ENCODE results near the gene FADS2. TPM values are rescaled to one million over a fixed set of nuclear protein-coding genes. Genes with fewer than 3 reads are reported as not detected.

The FADS2 gene
- total RNA-seq, 1 donor from 2014 or later, result 402 TPM

DNA sequence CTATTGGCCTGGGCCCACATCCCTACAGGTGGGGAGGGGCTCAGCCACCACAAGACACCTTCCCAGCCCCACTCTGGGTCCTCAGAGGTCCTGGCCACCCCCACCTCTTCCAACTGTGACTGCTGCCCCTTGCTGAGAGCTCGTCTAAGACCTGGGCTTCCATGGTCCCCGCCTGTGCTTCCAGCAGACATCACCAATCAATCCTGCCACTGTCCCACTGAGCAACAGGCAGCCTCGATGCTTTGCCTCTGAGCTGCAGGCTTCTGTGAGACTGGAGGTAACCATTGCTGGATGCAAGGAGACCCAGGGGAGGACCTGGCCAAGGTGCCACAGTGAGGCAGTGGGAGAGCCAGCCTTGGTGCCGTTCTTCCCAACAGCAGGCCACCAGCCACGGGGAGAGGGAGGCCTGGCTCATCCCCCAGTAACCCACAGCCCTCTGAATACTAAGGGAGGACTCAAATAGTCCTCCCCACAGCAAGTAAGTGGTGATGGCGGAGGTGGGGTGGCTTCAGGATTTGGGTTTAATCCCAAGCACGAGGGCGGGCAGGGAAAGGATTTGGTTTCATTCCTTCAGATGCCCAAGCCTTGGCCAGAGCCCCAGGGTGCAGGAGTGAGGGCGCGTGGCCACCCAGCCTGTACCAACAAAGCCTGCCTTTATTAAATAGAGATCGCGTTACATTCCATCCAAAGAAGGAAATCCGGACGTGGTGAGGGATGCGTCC lies 68.7 kb downstream of the FADS2 start:
- H3K4me1 Mint-ChIP-seq (ENCODE audit: low read depth), result no peaks in the 10 kb centered on the region
- H3K27ac Mint-ChIP-seq, result no peak overlapping the region
- DNase-seq (ENCODE audit: low spot score, unreplicated experiment), result no peak
- TF ChIP-seq, protein P1, sequence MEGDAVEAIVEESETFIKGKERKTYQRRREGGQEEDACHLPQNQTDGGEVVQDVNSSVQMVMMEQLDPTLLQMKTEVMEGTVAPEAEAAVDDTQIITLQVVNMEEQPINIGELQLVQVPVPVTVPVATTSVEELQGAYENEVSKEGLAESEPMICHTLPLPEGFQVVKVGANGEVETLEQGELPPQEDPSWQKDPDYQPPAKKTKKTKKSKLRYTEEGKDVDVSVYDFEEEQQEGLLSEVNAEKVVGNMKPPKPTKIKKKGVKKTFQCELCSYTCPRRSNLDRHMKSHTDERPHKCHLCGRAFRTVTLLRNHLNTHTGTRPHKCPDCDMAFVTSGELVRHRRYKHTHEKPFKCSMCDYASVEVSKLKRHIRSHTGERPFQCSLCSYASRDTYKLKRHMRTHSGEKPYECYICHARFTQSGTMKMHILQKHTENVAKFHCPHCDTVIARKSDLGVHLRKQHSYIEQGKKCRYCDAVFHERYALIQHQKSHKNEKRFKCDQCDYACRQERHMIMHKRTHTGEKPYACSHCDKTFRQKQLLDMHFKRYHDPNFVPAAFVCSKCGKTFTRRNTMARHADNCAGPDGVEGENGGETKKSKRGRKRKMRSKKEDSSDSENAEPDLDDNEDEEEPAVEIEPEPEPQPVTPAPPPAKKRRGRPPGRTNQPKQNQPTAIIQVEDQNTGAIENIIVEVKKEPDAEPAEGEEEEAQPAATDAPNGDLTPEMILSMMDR (IDR thresholded peaks at IDR 0.05; ENCODE audit: unreplicated experiment), result no peak
- no peak overlapping the region for H3K4me3 Mint-ChIP-seq (ENCODE audit: low read depth)
- no peaks in the 10 kb centered on the region for H3K36me3 Mint-ChIP-seq (ENCODE audit: insufficient read depth)
- peaks cover 3% of the 10 kb centered on the region for H3K27me3 Mint-ChIP-seq
- no peaks in the 10 kb centered on the region for H3K9me3 Mint-ChIP-seq (ENCODE audit: low read depth)

DNA sequence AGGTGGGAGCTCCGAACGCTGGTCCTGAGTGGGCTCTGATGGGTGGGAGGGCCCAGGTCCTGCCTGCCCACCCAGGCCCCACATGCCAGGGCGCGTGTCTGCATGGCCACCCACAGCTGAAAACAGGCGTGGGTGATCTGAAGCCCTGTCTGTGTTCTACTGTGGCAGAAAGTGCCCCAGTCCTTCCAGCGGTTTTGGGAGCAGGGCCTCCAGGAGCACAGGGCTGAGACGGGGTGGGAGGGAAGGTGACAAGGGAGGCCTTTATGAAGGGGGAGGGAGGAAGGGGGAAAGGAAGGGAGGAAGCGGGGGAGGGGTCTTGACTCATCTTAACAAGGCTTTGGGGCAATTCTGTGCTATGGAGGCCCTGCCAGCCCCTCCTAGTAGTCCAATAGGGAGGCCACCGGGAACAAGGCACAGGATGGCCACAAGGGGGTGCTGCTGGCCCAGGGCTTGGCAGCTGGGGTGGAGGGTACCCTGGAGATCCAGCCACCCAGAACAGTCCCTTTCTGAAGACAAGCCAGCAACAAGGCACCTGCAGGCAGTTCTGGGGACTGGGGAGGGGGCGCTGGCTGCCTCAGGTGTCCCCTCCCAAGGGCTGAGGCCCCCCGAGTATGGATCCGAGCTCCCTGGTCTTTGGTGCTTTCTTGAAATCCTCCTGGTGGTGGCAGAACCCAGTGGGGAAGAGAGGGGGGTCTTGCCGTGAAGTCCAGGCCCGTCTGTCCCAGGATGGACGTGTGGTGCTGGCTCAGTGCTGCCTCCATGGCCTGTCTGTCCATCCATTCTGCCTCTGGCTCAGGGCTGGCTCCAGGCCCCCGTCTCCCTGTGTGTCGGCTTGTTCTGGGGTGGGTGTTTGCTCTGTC lies 69.5 kb downstream of the FADS2 start:
- Mint-ChIP-seq H3K27me3 (peaks cover under 1% of the 10 kb centered on the region), H3K9me3 (ENCODE audit: low read depth) (no peaks in the 10 kb centered on the region), H3K4me1 (ENCODE audit: low read depth) (no peaks in the 10 kb centered on the region), H3K36me3 (ENCODE audit: insufficient read depth) (no peaks in the 10 kb centered on the region), H3K27ac (no peak overlapping the region), H3K4me3 (ENCODE audit: low read depth) (no peak overlapping the region)
- peak; percentile 88 for DNase-seq (ENCODE audit: low spot score, unreplicated experiment)
- TF ChIP-seq, protein P1 (IDR thresholded peaks at IDR 0.05; ENCODE audit: unreplicated experiment), result peak; percentile 85

DNA sequence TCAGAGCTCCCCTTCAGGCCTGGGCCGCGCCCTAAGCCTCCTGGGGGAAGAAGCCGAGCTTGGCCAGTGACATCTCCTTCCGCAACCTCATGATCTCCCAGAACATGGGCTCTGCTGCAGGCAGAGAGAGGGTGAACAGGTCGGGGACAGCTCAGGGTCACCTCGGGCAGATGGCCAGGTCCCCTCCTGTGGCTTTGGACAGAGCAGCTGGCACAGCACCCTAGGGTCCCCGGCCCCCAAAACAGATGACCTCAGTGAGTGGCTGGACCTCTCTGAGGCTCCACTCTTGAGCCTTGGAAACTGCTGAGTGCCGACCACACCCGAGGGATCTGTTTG lies 70.1 kb downstream of the FADS2 start:
- H3K27me3 Mint-ChIP-seq, result peaks cover 5% of the 10 kb centered on the region
- H3K9me3 Mint-ChIP-seq (ENCODE audit: low read depth), result no peaks in the 10 kb centered on the region
- no peak overlapping the region for H3K27ac Mint-ChIP-seq
- H3K4me3 Mint-ChIP-seq (ENCODE audit: low read depth), result no peak overlapping the region
- DNase-seq (ENCODE audit: low spot score, unreplicated experiment), result no peak
- TF ChIP-seq, protein P1 (IDR thresholded peaks at IDR 0.05; ENCODE audit: unreplicated experiment), result no peak
- no peaks in the 10 kb centered on the region for H3K36me3 Mint-ChIP-seq (ENCODE audit: insufficient read depth)
- no peaks in the 10 kb centered on the region for H3K4me1 Mint-ChIP-seq (ENCODE audit: low read depth)

DNA sequence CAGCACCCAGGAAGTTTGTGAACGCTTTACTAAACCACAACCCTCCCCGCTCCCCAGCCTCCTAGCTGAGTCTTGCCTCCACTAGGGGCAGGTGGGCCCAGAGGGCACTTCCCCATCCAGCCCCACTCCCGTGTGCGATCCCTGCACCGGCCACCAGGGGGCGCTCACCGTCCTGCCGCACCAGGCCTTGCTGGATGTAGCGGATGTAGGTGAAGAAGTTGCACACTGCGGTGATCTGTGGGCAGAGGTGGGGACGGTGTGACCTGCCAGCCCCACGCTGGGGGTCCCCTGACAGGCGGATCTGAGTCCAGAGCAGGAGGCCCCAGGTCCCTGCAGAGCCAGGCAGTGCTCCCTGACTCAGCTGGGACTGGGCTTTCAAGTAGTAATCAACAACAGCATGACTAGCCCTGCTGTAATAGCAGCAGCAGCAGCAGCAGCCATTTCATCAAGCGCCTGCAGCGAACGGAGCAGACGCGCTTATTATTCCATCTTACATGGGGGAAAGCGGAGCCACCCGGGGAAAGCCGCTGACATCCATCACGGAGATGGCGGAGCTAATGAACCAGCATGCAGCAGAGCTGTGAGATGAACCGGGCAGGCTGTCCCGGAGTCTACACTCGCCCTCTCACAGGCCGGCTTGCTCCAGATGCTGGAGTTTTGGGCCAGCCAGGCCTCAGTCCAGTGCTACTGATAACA lies 71.2 kb downstream of the FADS2 start:
- TF ChIP-seq, protein P1 (IDR thresholded peaks at IDR 0.05; ENCODE audit: unreplicated experiment), result peak; percentile 99

DNA sequence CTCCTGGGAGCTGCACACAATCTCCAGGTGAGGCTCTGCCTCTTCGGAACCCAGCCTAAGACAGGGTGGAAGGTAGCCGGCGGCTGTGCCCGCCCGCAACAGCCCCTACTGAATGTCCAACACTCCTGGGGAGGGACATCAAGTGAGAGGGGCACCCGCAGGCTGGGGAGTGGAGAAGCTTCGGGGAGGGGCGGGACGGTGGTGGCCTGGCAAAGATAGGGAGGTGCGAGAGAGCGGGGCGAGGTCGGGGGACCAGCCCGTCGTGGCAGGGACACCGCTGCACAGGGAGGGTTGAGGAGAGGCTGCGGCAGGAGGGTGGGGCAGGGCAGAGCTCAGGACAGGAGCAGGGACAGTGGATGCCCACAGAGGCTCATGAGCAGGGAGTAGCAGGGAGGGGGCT lies 72.2 kb downstream of the FADS2 start:
- TF ChIP-seq, protein P1 (IDR thresholded peaks at IDR 0.05; ENCODE audit: unreplicated experiment), result no peak
- Mint-ChIP-seq H3K4me1 (ENCODE audit: low read depth) (peaks cover 1% of the 10 kb centered on the region), H3K27ac (no peak overlapping the region), H3K27me3 (peaks cover 10% of the 10 kb centered on the region), H3K36me3 (ENCODE audit: insufficient read depth) (no peaks in the 10 kb centered on the region), H3K9me3 (ENCODE audit: low read depth) (no peaks in the 10 kb centered on the region), H3K4me3 (ENCODE audit: low read depth) (no peak overlapping the region)
- no peak for DNase-seq (ENCODE audit: low spot score, unreplicated experiment)

More for the DNA sequence above, 71.2 kb downstream of the FADS2 start:
- Mint-ChIP-seq H3K4me3 (ENCODE audit: low read depth) (no peak overlapping the region), H3K4me1 (ENCODE audit: low read depth) (no peaks in the 10 kb centered on the region), H3K27me3 (peaks cover 10% of the 10 kb centered on the region), H3K9me3 (ENCODE audit: low read depth) (no peaks in the 10 kb centered on the region), H3K36me3 (ENCODE audit: insufficient read depth) (no peaks in the 10 kb centered on the region), H3K27ac (no peak overlapping the region)
- peak; percentile 97 for DNase-seq (ENCODE audit: low spot score, unreplicated experiment)

Measured in progenitor cell of endocrine pancreas (in vitro differentiated cells).